HepG2 (cell line): ENCODE results near the gene WDR41. TPM values are rescaled to one million over a fixed set of nuclear protein-coding genes. Genes with fewer than 3 reads are reported as not detected.

Source experiments
- ATAC-seq: fragments of 200-7000 bp; cut with Tn5 transposase; 3 replicates; pipeline ENCODE4 v1.9.1; 2020; ENCODE audit warnings: mild to moderate bottlenecking, moderate library complexity
- BruUV-seq: library from RNA; stranded (reverse); fragments of 400-500 nt; replicated peaks from 2 replicates; lab custom pipeline; 2021; lab: Mats Ljungman, UMichigan
- CTCF ChIA-PET: fragments of 300-600 bp; formaldehyde crosslinking; extraction: SDS; loops from one replicate; lab custom pipeline; 2021; ENCODE audit warnings: low total read pairs, inconsistent platforms, low intra/inter-chr PET ratio; lab: Yijun Ruan, JAX
- POLR2A ChIA-PET: fragments of 350-600 bp; sonication (Branson Sonifier 250); formaldehyde crosslinking; loops from one replicate; lab custom pipeline; 2020; ENCODE audit warnings: antibody characterized with exemption, inconsistent platforms; lab: Yijun Ruan, JAX
- DNase-seq: peaks from one replicate; pipeline ENCODE4 v3.0.0-alpha.2; 2015; ENCODE audit warnings: low spot score
- FAIRE-seq: peaks from 3 replicates; lab custom pipeline; 2011; peaks lifted over from hg19 to GRCh38; lab: Jason Lieb, UNC
- H2AFZ ChIP-seq: one replicate; pipeline ENCODE4 v1.6.1; 2011; ENCODE audit warnings: low read length, inconsistent platforms
- H3K27ac ChIP-seq: fragments of 300-600 bp; 3 replicates; pipeline ENCODE4 v1.8.0; 2011; ENCODE audit warnings: mixed run types, mild to moderate bottlenecking, mixed read lengths, low read length, inconsistent platforms; ENCODE audit not compliant: insufficient read depth; ENCODE audit errors: extremely low read length
- H3K27me3 ChIP-seq, 2 experiments: fragments of 200-600 bp in 1 of 2; 2 replicates in 1 of 2; 3 replicates in 1 of 2; pipeline versions ENCODE4 v1.6.0 to v1.8.0; 2011; ENCODE audit warnings: low read length in 2 of 2, mild to moderate bottlenecking in 2 of 2, moderate library complexity in 2 of 2, inconsistent platforms in 1 of 2; ENCODE audit not compliant: insufficient read depth in 2 of 2, control insufficient read depth in 1 of 2
- H3K36me3 ChIP-seq, 2 experiments: fragments of 200-600 bp in 1 of 2; replicated peaks in 1 of 2; 2 replicates in 1 of 2; 3 replicates in 1 of 2; pipeline versions ENCODE4 v1.5.1 to v1.8.0; 2011; ENCODE audit warnings: low read length in 2 of 2, inconsistent platforms in 1 of 2; ENCODE audit not compliant: insufficient read depth in 2 of 2, control insufficient read depth in 1 of 2
- H3K4me1 ChIP-seq: 2 replicates; pipeline ENCODE4 v1.5.1; 2012; ENCODE audit warnings: low read length, inconsistent platforms; ENCODE audit not compliant: insufficient read depth
- H3K4me2 ChIP-seq: 2 replicates; pipeline ENCODE4 v1.6.0; 2011; ENCODE audit warnings: low read depth, low read length, inconsistent platforms
- H3K4me3 ChIP-seq, 3 experiments: fragments of 200-600 bp in 1 of 3; sonication (generic), shearing (Covaris generic) in 1 of 3; replicated peaks in 1 of 3; 2 replicates each; pipeline ENCODE4 v1.5.1; 2011 to 2016; ENCODE audit warnings: low read length in 3 of 3, inconsistent platforms in 2 of 3, low read depth in 2 of 3, mild to moderate bottlenecking in 2 of 3, control low read depth in 1 of 3, mixed read lengths in 1 of 3; ENCODE audit not compliant: insufficient read depth in 1 of 3
- H3K79me2 ChIP-seq: one replicate; pipeline ENCODE4 v1.6.1; 2011; ENCODE audit warnings: low read length, inconsistent platforms; ENCODE audit not compliant: insufficient read depth
- H3K9ac ChIP-seq: 2 replicates; pipeline ENCODE4 v1.6.0; 2011; ENCODE audit warnings: mild to moderate bottlenecking, low read depth, low read length, inconsistent platforms; ENCODE audit not compliant: insufficient read depth
- H3K9me3 ChIP-seq: 2 replicates; pipeline ENCODE4 v1.5.1; 2012; ENCODE audit warnings: mild to moderate bottlenecking, low read length
- H4K20me1 ChIP-seq: 2 replicates; pipeline ENCODE4 v1.6.0; 2011; ENCODE audit warnings: inconsistent platforms, mild to moderate bottlenecking, low read length, moderate library complexity; ENCODE audit not compliant: insufficient read depth
- AGO2 ChIP-seq: fragments of 200-400 bp; formaldehyde crosslinking; optimal IDR thresholded peaks from 2 replicates; pipeline ENCODE3; 2017; ENCODE audit warnings: mild to moderate bottlenecking, low read depth, low read length, moderate library complexity
- ARID4A ChIP-seq: sonication (generic); formaldehyde crosslinking; IDR thresholded peaks from 2 replicates; pipeline ENCODE4 v1.5.0; 2020; ENCODE audit warnings: mild to moderate bottlenecking, missing genetic modification reagents, borderline replicate concordance
- BCL6 ChIP-seq: IDR thresholded peaks from 2 replicates; pipeline ENCODE4 v1.6.1; 2016; ENCODE audit warnings: missing genetic modification reagents, missing compliant biosample characterization
- CERS6 ChIP-seq: sonication (generic); formaldehyde crosslinking; IDR thresholded peaks from 2 replicates; pipeline ENCODE4 v1.5.0; 2020; ENCODE audit warnings: missing genetic modification reagents
- CSRNP2 ChIP-seq: sonication (generic); formaldehyde crosslinking; conservative IDR thresholded peaks from 2 replicates; pipeline ENCODE4 v1.8.0; 2022; ENCODE audit warnings: low read depth, missing genetic modification reagents
- DNMT3B ChIP-seq: conservative IDR thresholded peaks from 2 replicates; pipeline ENCODE4 v1.6.1; 2016; ENCODE audit warnings: missing biosample characterization, control low read depth
- FOXK2 ChIP-seq: fragments of 450-650 bp; IDR thresholded peaks from 2 replicates; pipeline ENCODE4 v1.6.1; 2016
- HMGXB4 ChIP-seq, 2 experiments: sonication (generic) in 1 of 2; formaldehyde crosslinking in 1 of 2; IDR thresholded peaks; 2 replicates each; pipeline versions ENCODE4 v1.4.0 to v1.6.1; 2018 to 2020; ENCODE audit warnings: missing genetic modification reagents in 2 of 2, borderline replicate concordance in 1 of 2, low read depth in 1 of 2, mild to moderate bottlenecking in 1 of 2, missing biosample characterization in 1 of 2
- JUND ChIP-seq: sonication (generic); formaldehyde crosslinking; IDR thresholded peaks from 2 replicates; pipeline ENCODE4 v1.8.0; 2022; ENCODE audit warnings: mild to moderate bottlenecking, missing genetic modification reagents
- KLF13 ChIP-seq: sonication (generic); formaldehyde crosslinking; IDR thresholded peaks from 2 replicates; pipeline ENCODE4 v1.4.0; 2020; ENCODE audit warnings: mild to moderate bottlenecking, missing genetic modification reagents
- MEF2D ChIP-seq: sonication (generic); formaldehyde crosslinking; IDR thresholded peaks from 2 replicates; pipeline ENCODE4 v1.5.1; 2020; ENCODE audit warnings: mild to moderate bottlenecking, missing genetic modification reagents
- MIXL1 ChIP-seq: IDR thresholded peaks from 2 replicates; pipeline ENCODE4 v1.6.1; 2016
- MTERF4 ChIP-seq: sonication (generic); formaldehyde crosslinking; IDR thresholded peaks from 2 replicates; pipeline ENCODE4 v1.8.0; 2023; ENCODE audit warnings: mild to moderate bottlenecking, missing genetic modification reagents
- TP53 ChIP-seq: sonication (generic); formaldehyde crosslinking; conservative IDR thresholded peaks from 2 replicates; pipeline ENCODE4 v1.4.0; 2020; ENCODE audit warnings: missing genetic modification reagents
- ZNF24 ChIP-seq: fragments of 450-650 bp; IDR thresholded peaks from 2 replicates; pipeline ENCODE4 v1.6.1; 2017; ENCODE audit warnings: antibody characterized with exemption, mild to moderate bottlenecking
- ZNF775 ChIP-seq: sonication (generic); formaldehyde crosslinking; IDR thresholded peaks from 2 replicates; pipeline ENCODE4 v1.4.0; 2020; ENCODE audit warnings: missing genetic modification reagents, mild to moderate bottlenecking, moderate library complexity, borderline replicate concordance
- ZZZ3 ChIP-seq: sonication (generic); formaldehyde crosslinking; IDR thresholded peaks from 2 replicates; pipeline ENCODE4 v1.4.0; 2020; ENCODE audit warnings: missing genetic modification reagents, mild to moderate bottlenecking, borderline replicate concordance
- WGBS: methylation state at CpG from one replicate; pipeline ENCODE4 v1.1.6; 2017; ENCODE audit warnings: low lambda C conversion rate; 5-methylcytosine and 5-hydroxymethylcytosine counted together
- in situ Hi-C: cut with HindIII; loops from 2 replicates; pipeline ENCODE4 v1.10.0; 2017; ENCODE audit warnings: low pct_unique_long_range_greater_than_20kb; ENCODE audit not compliant: extremely low pct_ligation_motif_present
- intact Hi-C: fragments of 100-400 bp; cut with micrococcal nuclease; formaldehyde crosslinking; loops from one replicate; pipeline ENCODE4 v1.10.0; 2022; ENCODE audit not compliant: unreplicated experiment
- polyA plus RNA-seq, 8 experiments: library from polyadenylated mRNA; depleted of rRNA in 3 of 8; stranded (reverse) in 7 of 8; unstranded in 1 of 8; fragments of >200 nt; fragmentation: Illumina TruSeq in 4 of 8; extraction: Trizol in 4 of 8; gene quantifications; 2 replicates each; pipeline versions ENCODE4 v1.2.1 to v1.2.3, GENCODE V29; 2011 to 2016; ENCODE audit warnings: low read depth in 4 of 8, missing spikeins in 1 of 8, mixed read lengths in 1 of 8; ENCODE audit not compliant: insufficient read depth in 1 of 8
- total RNA-seq, 5 experiments: library from RNA; depleted of rRNA; stranded (reverse); fragments of >200 nt; fragmentation: Illumina TruSeq; extraction: Trizol; gene quantifications; 2 replicates each; pipeline ENCODE4 v1.2.3, GENCODE V29; 2016; ENCODE audit warnings: low read depth in 1 of 5

Gene WDR41
- total and polyA plus RNA-seq, 2 of the 13 experiments (the other 11 are each of a cell fraction or from before 2014, with no cell fraction given), result 18.9 to 39.3 TPM

GRCh38 chr5:77400645-77401044 is 91.5 kb downstream of the WDR41 start:
- no TSS peak for BruUV-seq
- no peak overlapping the region for H3K27ac ChIP-seq
- FAIRE-seq (no peak), ATAC-seq (no peak), DNase-seq (no peak)
- intact Hi-C loops (no loop called here), in situ Hi-C loops (no loop called here)
- ChIA-PET POLR2A (no interaction called here), CTCF (no interaction called here)
- no peak overlapping the region for H3K9ac ChIP-seq
- no peak overlapping the region for H3K4me3 ChIP-seq
- no peak overlapping the region for H3K4me2 ChIP-seq
- H3K9me3 ChIP-seq, result no peaks in the 10 kb centered on the region
- 33% methylated on average over 1 of the region's 1 CpG for WGBS
- no peaks in the 10 kb centered on the region for H3K79me2 ChIP-seq
- peaks cover 19% of the 10 kb centered on the region for H3K4me1 ChIP-seq
- H3K27me3 ChIP-seq, result peaks cover 0 to 10% of the 10 kb centered on the region in 2 experiments; a peak in 2 of 5 replicates
- no peak overlapping the region for H2AFZ ChIP-seq
- H3K36me3 ChIP-seq, result no peaks in the 10 kb centered on the region
- no peaks in the 10 kb centered on the region for H4K20me1 ChIP-seq
- TF ChIP-seq CERS6 (CRISPR knock-in tag), result no peak
- TF ChIP-seq TP53 (CRISPR knock-in tag), result no peak
- no peak for TF ChIP-seq ZNF775 (CRISPR knock-in tag)
- TF ChIP-seq BCL6 (CRISPR knock-in tag), result no peak
- TF ChIP-seq FOXK2, result no peak
- TF ChIP-seq AGO2, result no peak
- no peak for TF ChIP-seq JUND (CRISPR knock-in tag)
- TF ChIP-seq ARID4A (CRISPR knock-in tag), result no peak
- no peak for TF ChIP-seq MIXL1 (CRISPR knock-in tag)
- no peak for TF ChIP-seq HMGXB4 (CRISPR knock-in tag; IDR thresholded peaks at IDR 0.05; ENCODE audit: borderline replicate concordance in 1 of 2, low read depth in 1 of 2)
- TF ChIP-seq MEF2D (CRISPR knock-in tag), result no peak
- no peak for TF ChIP-seq ZNF24
- no peak for TF ChIP-seq KLF13
- TF ChIP-seq DNMT3B (CRISPR knock-in tag), result no peak
- no peak for TF ChIP-seq ZZZ3 (CRISPR knock-in tag)
- no peak for TF ChIP-seq CSRNP2
- TF ChIP-seq MTERF4 (CRISPR knock-in tag), result no peak
